Mesendoderm (in vitro differentiated cells): ENCODE data around the gene SETD1A.

Source experiments
- DNase-seq: peaks from one replicate; pipeline ENCODE4 v3.0.0; 2013
- H2AK5ac ChIP-seq: 2 replicates; pipeline ENCODE4 v1.6.1; 2013; ENCODE audit warnings: low read length, inconsistent platforms
- H2BK120ac ChIP-seq: 2 replicates; pipeline ENCODE4 v1.6.1; 2013; ENCODE audit warnings: low read depth, mild to moderate bottlenecking, low read length, moderate library complexity, mixed read lengths
- H2BK15ac ChIP-seq: replicated peaks from 2 replicates; pipeline ENCODE4 v1.6.1; 2013; ENCODE audit warnings: low read depth, mild to moderate bottlenecking, moderate library complexity
- H2BK5ac ChIP-seq: 2 replicates; pipeline ENCODE4 v1.6.1; 2013; ENCODE audit warnings: low read length, inconsistent platforms
- H3K18ac ChIP-seq: 2 replicates; pipeline ENCODE4 v1.6.1; 2013; ENCODE audit warnings: mild to moderate bottlenecking, low read length, mixed read lengths
- H3K23ac ChIP-seq: one replicate; pipeline ENCODE4 v1.6.1; 2013; ENCODE audit warnings: low read length
- H3K27ac ChIP-seq: 2 replicates; pipeline ENCODE4 v1.5.1; 2013; ENCODE audit warnings: low read depth, mild to moderate bottlenecking, inconsistent platforms, low read length, moderate library complexity
- H3K27me3 ChIP-seq: 2 replicates; pipeline ENCODE4 v1.6.1; 2013; ENCODE audit warnings: low read length, control low read depth, mild to moderate bottlenecking, inconsistent platforms; ENCODE audit not compliant: insufficient read depth, poor library complexity
- H3K36me3 ChIP-seq: 2 replicates; pipeline ENCODE4 v1.6.1; 2013; ENCODE audit warnings: low read length, inconsistent platforms; ENCODE audit not compliant: control insufficient read depth, insufficient read depth
- H3K4ac ChIP-seq: one replicate; pipeline ENCODE4 v1.6.1; 2013; ENCODE audit warnings: low read depth, mild to moderate bottlenecking, low read length, moderate library complexity
- H3K4me1 ChIP-seq: 2 replicates; pipeline ENCODE4 v1.6.1; 2013; ENCODE audit warnings: low read depth, low read length, inconsistent platforms; ENCODE audit not compliant: control insufficient read depth
- H3K4me2 ChIP-seq: 2 replicates; pipeline ENCODE4 v1.6.1; 2013; ENCODE audit warnings: low read length
- H3K4me3 ChIP-seq: 2 replicates; pipeline ENCODE4 v1.5.1; 2013; ENCODE audit warnings: mild to moderate bottlenecking, low read length
- H3K56ac ChIP-seq: one replicate; pipeline ENCODE4 v1.6.1; 2013; ENCODE audit warnings: low read length
- H3K79me1 ChIP-seq: 2 replicates; pipeline ENCODE4 v1.6.1; 2013; ENCODE audit warnings: low read length, inconsistent platforms
- H3K79me2 ChIP-seq: 2 replicates; pipeline ENCODE4 v1.6.1; 2013; ENCODE audit warnings: mild to moderate bottlenecking, low read length; ENCODE audit not compliant: control insufficient read depth, insufficient read depth
- H3K9ac ChIP-seq: 2 replicates; pipeline ENCODE4 v1.6.1; 2013; ENCODE audit warnings: low read length, inconsistent platforms
- H4K5ac ChIP-seq: one replicate; pipeline ENCODE4 v1.6.1; 2013; ENCODE audit warnings: low read length
- H4K8ac ChIP-seq: one replicate; pipeline ENCODE4 v1.6.1; 2013; ENCODE audit warnings: low read depth, mild to moderate bottlenecking, control low read depth, low read length, moderate library complexity
- WGBS: extraction: QIAGEN DNeasy Blood & Tissue Kit; methylation state at CpG from one replicate; pipeline ENCODE4 v1.1.7; 2013; ENCODE audit warnings: low lambda C conversion rate, missing lambda C conversion rate; ENCODE audit not compliant: insufficient coverage; ENCODE audit errors: extremely low coverage; 5-methylcytosine and 5-hydroxymethylcytosine counted together

Gene SETD1A

DNA sequence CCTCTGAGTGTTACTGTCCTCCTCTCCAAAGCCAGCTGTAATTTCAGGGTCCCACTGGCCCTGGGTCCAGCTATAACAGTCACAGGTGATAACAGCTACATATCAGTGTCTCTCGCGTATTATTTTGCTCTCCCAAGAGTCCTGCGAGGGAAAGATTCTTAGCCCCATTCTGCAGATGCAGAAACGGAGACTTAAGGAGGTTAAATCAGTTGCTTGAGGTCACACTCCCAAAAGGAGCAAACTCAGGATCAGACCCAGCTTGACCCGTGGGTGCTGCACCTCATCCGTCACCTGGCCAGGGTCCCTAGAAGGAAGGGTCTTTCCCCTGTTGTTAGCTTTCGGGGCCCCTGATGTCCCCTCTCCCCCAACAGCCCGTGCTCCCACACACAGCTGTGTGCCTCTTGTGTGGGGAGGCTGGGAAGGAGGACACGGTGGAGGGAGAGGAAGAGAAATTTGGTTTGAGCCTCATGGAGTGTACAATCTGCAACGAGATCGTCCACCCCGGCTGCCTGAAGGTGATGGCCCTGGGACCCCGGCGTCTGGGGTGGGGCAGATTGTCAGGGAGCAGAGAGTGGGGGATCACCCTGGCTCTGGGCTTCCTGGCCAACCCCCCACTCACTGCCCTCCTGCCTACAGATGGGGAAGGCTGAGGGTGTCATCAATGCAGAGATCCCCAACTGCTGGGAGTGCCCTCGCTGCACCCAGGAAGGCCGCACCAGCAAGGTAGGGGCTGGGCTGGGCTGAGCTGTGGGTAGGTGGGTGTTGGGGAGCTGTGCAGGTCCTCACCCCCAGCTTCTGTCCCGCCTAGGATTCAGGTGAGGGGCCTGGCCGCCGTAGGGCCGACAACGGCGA lies 30.4 kb upstream of the SETD1A start:
- Histone ChIP-seq H3K79me2 (peaks cover 12% of the 10 kb centered on the region), H3K79me1 (peaks cover 13% of the 10 kb centered on the region), H2AK5ac (no peak overlapping the region), H2BK15ac (no peak overlapping the region), H4K8ac (no peak overlapping the region), H3K56ac (no peak overlapping the region), H3K36me3 (peaks cover 24% of the 10 kb centered on the region), H2BK120ac (no peak overlapping the region), H3K4me3 (no peak overlapping the region), H3K4me2 (no peak overlapping the region), H3K23ac (no peak overlapping the region), H3K27ac (no peak overlapping the region), H3K18ac (no peak overlapping the region), H3K4me1 (no peaks in the 10 kb centered on the region), H3K4ac (no peak overlapping the region), H2BK5ac (no peak overlapping the region), H3K27me3 (no peaks in the 10 kb centered on the region), H4K5ac (no peak overlapping the region), H3K9ac (peak overlapping the region; percentile 15)
- no CpG with 5 or more reads among the region's 22 CpGs for WGBS
- no peak for DNase-seq

DNA sequence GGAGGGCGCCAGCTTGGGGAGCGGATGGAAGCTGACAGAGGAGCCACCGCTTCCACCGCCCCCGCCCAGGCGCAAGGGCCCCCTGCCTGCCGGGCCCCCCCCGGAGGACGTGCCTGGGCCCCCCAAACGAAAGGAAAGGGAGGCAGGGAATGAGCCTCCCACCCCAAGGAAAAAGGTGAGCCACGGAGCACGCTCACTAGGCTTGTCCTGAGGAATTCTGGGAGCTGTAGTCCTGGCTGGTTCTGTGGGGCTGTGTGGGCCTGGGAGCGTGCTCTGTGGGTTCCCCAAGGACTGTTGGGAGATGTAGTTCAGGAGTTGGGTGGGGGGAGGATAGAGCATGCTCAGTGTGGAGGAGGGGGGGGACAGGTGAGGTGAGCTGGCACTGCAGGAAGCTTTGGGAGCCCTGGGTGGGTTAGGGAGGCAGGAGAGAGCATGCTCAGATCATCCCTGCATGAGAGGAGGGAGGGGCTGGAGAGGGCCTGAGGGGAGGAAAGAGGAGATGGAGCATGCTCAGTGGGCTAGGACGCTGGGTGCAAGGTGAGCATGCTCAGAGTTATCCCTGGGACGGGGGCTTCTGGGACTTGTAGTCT lies 29.7 kb upstream of the SETD1A start:
- Histone ChIP-seq H2BK15ac (no peak overlapping the region), H3K23ac (no peak overlapping the region), H3K4me1 (no peaks in the 10 kb centered on the region), H3K79me2 (peaks cover 12% of the 10 kb centered on the region), H2BK5ac (no peak overlapping the region), H4K5ac (no peak overlapping the region), H3K4me3 (no peak overlapping the region), H3K9ac (no peak overlapping the region), H2BK120ac (no peak overlapping the region), H3K27ac (no peak overlapping the region), H3K79me1 (peaks cover 14% of the 10 kb centered on the region), H3K27me3 (no peaks in the 10 kb centered on the region), H4K8ac (no peak overlapping the region), H3K18ac (no peak overlapping the region), H3K4ac (no peak overlapping the region), H2AK5ac (no peak overlapping the region), H3K4me2 (no peak overlapping the region), H3K36me3 (peaks cover 24% of the 10 kb centered on the region), H3K56ac (no peak overlapping the region)
- WGBS: no CpG with 5 or more reads among the region's 15 CpGs
- peak; percentile 97 for DNase-seq

DNA sequence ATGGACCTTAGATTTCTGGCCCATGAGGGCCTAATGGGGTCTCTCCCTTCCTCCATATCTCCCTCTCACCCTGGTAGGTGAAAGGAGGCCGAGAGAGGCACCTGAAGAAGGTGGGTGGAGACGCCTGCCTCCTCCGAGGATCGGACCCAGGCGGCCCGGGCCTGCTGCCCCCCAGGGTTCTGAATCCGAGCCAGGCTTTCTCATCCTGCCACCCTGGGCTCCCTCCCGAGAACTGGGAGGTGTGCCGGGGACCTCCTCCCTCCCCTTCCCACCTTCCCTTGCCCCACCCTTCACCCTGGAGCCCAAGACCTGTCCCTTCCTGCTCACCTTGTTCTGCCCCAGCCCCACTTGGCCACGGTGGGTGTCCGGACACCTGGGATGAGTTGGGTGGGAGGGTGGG lies 29.2 kb upstream of the SETD1A start:
- Histone ChIP-seq H3K4me1 (no peaks in the 10 kb centered on the region), H2BK120ac (no peak overlapping the region), H3K27me3 (no peaks in the 10 kb centered on the region), H3K4ac (no peak overlapping the region), H3K18ac (no peak overlapping the region), H4K5ac (no peak overlapping the region), H4K8ac (no peak overlapping the region), H3K79me2 (peaks cover 12% of the 10 kb centered on the region), H3K9ac (no peak overlapping the region), H3K36me3 (peaks cover 24% of the 10 kb centered on the region), H3K23ac (no peak overlapping the region), H3K27ac (no peak overlapping the region), H2BK15ac (no peak overlapping the region), H2BK5ac (no peak overlapping the region), H3K4me3 (no peak overlapping the region), H3K56ac (peak overlapping the region; percentile 15), H3K4me2 (no peak overlapping the region), H3K79me1 (peaks cover 14% of the 10 kb centered on the region), H2AK5ac (no peak overlapping the region)
- no peak for DNase-seq
- whole genome bisulfite sequencing: no CpG with 5 or more reads among the region's 11 CpGs

DNA sequence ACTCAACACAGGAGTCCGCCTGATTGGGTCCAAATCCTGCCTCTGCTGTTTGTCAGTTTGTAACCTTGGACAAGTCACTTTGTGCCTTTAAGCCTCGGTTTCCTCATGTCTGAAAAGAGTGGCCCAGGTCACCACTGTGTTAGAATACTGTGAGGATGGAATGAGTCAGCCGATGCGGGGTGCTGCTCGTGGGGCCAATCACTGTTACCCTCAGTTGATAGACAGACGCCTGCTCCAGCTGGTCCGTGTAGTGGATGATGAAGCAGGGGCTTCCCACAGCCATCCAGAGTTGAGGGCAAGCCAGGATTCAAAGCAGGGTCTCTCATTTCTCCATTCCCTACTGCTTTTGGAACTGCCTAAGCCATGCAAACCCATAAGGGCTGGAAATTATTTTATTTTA lies 28.4 kb upstream of the SETD1A start:
- no peak overlapping the region for H2BK15ac ChIP-seq
- WGBS: no CpG with 5 or more reads among the region's 7 CpGs
- no peak overlapping the region for H4K8ac ChIP-seq
- peaks cover 14% of the 10 kb centered on the region for H3K79me1 ChIP-seq
- H3K79me2 ChIP-seq: peaks cover 12% of the 10 kb centered on the region
- no peak overlapping the region for H3K4ac ChIP-seq
- H3K4me3 ChIP-seq: no peak overlapping the region
- no peak overlapping the region for H3K4me2 ChIP-seq
- no peak overlapping the region for H3K27ac ChIP-seq
- H3K18ac ChIP-seq: no peak overlapping the region
- H3K4me1 ChIP-seq: no peaks in the 10 kb centered on the region
- H3K9ac ChIP-seq: no peak overlapping the region
- no peak overlapping the region for H4K5ac ChIP-seq
- peaks cover 24% of the 10 kb centered on the region for H3K36me3 ChIP-seq
- DNase-seq: no peak
- H3K56ac ChIP-seq: no peak overlapping the region
- H2AK5ac ChIP-seq: no peak overlapping the region
- H2BK120ac ChIP-seq: no peak overlapping the region
- no peak overlapping the region for H2BK5ac ChIP-seq
- no peaks in the 10 kb centered on the region for H3K27me3 ChIP-seq
- no peak overlapping the region for H3K23ac ChIP-seq

DNA sequence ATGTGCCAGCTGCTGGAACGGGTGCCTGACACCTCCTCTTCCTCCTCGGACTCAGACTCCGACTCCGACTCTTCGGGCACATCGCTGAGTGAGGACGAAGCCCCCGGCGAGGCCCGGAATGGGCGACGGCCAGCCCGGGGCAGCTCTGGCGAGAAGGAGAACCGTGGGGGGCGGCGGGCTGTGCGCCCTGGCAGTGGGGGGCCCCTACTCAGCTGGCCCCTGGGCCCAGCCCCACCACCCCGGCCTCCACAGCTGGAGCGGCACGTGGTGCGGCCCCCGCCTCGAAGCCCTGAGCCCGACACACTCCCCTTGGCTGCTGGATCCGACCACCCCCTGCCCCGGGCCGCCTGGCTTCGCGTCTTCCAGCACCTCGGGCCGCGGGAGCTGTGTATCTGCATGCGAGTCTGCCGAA lies 27.4 kb upstream of the SETD1A start:
- peaks cover 25% of the 10 kb centered on the region for H3K36me3 ChIP-seq
- no peak for DNase-seq
- no peak overlapping the region for H3K27ac ChIP-seq
- no peak overlapping the region for H3K4me2 ChIP-seq
- H2BK120ac ChIP-seq: no peak overlapping the region
- no peak overlapping the region for H4K8ac ChIP-seq
- H2AK5ac ChIP-seq: no peak overlapping the region
- H3K56ac ChIP-seq: no peak overlapping the region
- no peak overlapping the region for H2BK5ac ChIP-seq
- WGBS: no CpG with 5 or more reads among the region's 35 CpGs
- H3K18ac ChIP-seq: no peak overlapping the region
- no peak overlapping the region for H4K5ac ChIP-seq
- no peak overlapping the region for H3K23ac ChIP-seq
- no peak overlapping the region for H2BK15ac ChIP-seq
- H3K79me1 ChIP-seq: peaks cover 13% of the 10 kb centered on the region
- H3K4ac ChIP-seq: no peak overlapping the region
- no peak overlapping the region for H3K9ac ChIP-seq
- H3K27me3 ChIP-seq: no peaks in the 10 kb centered on the region
- no peaks in the 10 kb centered on the region for H3K4me1 ChIP-seq
- H3K79me2 ChIP-seq: peaks cover 4% of the 10 kb centered on the region
- no peak overlapping the region for H3K4me3 ChIP-seq
